Fibroblast of peridontal ligament (primary cell): ENCODE data around the gene DACT2.

ENCODE experiments used
- DNase-seq: peaks from one replicate; pipeline ENCODE4 v3.0.0-alpha.2; 2010; ENCODE audit errors: extremely low read depth

The DACT2 gene

GRCh38 chr6:168352096-168352495 lies 32.5 kb upstream of the DACT2 start:
- no peak for DNase-seq

- DNase-seq: no peak
Measured at GRCh38 chr6:168349718-168350210, 30.2 kb upstream of the DACT2 start.

- no peak for DNase-seq
Measured at GRCh38 chr6:168348186-168348585, 28.6 kb upstream of the DACT2 start.

GRCh38 chr6:168347615-168348014 lies 28.0 kb upstream of the DACT2 start:
- DNase-seq: no peak

GRCh38 chr6:168347053-168347452 lies 27.5 kb upstream of the DACT2 start:
- no peak for DNase-seq

- no peak for DNase-seq
Measured at GRCh38 chr6:168345896-168346754, 26.5 kb upstream of the DACT2 start.

GRCh38 chr6:168345266-168345665 lies 25.7 kb upstream of the DACT2 start:
- DNase-seq: no peak

GRCh38 chr6:168344338-168344737 lies 24.8 kb upstream of the DACT2 start:
- DNase-seq: no peak

GRCh38 chr6:168343239-168344150 lies 23.9 kb upstream of the DACT2 start:
- no peak for DNase-seq

- DNase-seq: no peak
Measured at GRCh38 chr6:168342636-168343035, 23.1 kb upstream of the DACT2 start.

GRCh38 chr6:168341280-168341900 lies 21.8 kb upstream of the DACT2 start:
- DNase-seq: no peak

- no peak for DNase-seq
Measured at GRCh38 chr6:168340819-168341218, 21.2 kb upstream of the DACT2 start.

- DNase-seq: no peak
Measured at GRCh38 chr6:168338777-168339176, 19.2 kb upstream of the DACT2 start.

GRCh38 chr6:168336967-168337366 lies 17.4 kb upstream of the DACT2 start:
- DNase-seq: no peak

- no peak for DNase-seq
Measured at GRCh38 chr6:168333989-168334388, 14.4 kb upstream of the DACT2 start.

GRCh38 chr6:168333491-168333890 lies 13.9 kb upstream of the DACT2 start:
- DNase-seq: no peak

- DNase-seq: no peak
Measured at GRCh38 chr6:168333039-168333438, 13.5 kb upstream of the DACT2 start.

- no peak for DNase-seq
Measured at GRCh38 chr6:168332020-168332419, 12.4 kb upstream of the DACT2 start.

- no peak for DNase-seq
Measured at GRCh38 chr6:168331058-168331457, 11.5 kb upstream of the DACT2 start.

- no peak for DNase-seq
Measured at GRCh38 chr6:168330403-168330802, 10.8 kb upstream of the DACT2 start.

GRCh38 chr6:168328086-168328485 lies 8.5 kb upstream of the DACT2 start:
- DNase-seq: no peak
